GM12878 (cell line): ENCODE data around the gene C1orf141. TPM values are rescaled to one million over a fixed set of nuclear protein-coding genes. Genes with fewer than 3 reads are reported as not detected.

Source experiments
- BHLHE40 ChIP-seq, 2 experiments: fragments of 450-650 bp in 1 of 2; IDR thresholded peaks; 2 replicates each; pipeline ENCODE4 v1.6.1; 2011 to 2017; ENCODE audit warnings: low read depth in 2 of 2, borderline replicate concordance in 1 of 2, improper control_type of control experiment in 1 of 2, low read length in 1 of 2, mild to moderate bottlenecking in 1 of 2
- MYC ChIP-seq: IDR thresholded peaks from 2 replicates; pipeline ENCODE4 v1.6.1; 2011; ENCODE audit warnings: mild to moderate bottlenecking, low read length, moderate library complexity, inconsistent platforms; ENCODE audit not compliant: insufficient read depth, insufficient replicate concordance, insufficient read length, severe bottlenecking
- NFIC ChIP-seq: IDR thresholded peaks from 2 replicates; pipeline ENCODE4 v1.6.1; 2012; ENCODE audit warnings: low read depth, mild to moderate bottlenecking, inconsistent platforms, low read length, moderate library complexity
- RAD21 ChIP-seq: IDR thresholded peaks from 2 replicates; pipeline ENCODE4 v1.6.1; 2011; ENCODE audit warnings: mild to moderate bottlenecking, low read depth, low read length, moderate library complexity; ENCODE audit not compliant: insufficient read depth
- SMAD5 ChIP-seq: IDR thresholded peaks from 2 replicates; pipeline ENCODE4 v1.6.1; 2016; ENCODE audit warnings: antibody characterized with exemption, low read depth
- ZSCAN29 ChIP-seq: fragments of 450-650 bp; IDR thresholded peaks from 2 replicates; pipeline ENCODE4 v1.6.1; 2017; ENCODE audit warnings: mild to moderate bottlenecking, moderate library complexity
- polyA plus RNA-seq, 11 experiments: library from polyadenylated mRNA; depleted of rRNA in 4 of 11; unstranded in 6 of 11; stranded (reverse) in 5 of 11; fragments of >200 nt; fragmentation: Nextera tagmentation in 4 of 11; fragmentation: Illumina TruSeq in 1 of 11; extraction: Ambion mirVana in 4 of 11; extraction: Trizol in 1 of 11; gene quantifications; 1 replicate in 1 of 11; 2 replicates in 10 of 11; pipeline versions ENCODE4 v1.2.1 to v1.2.3, GENCODE V29; 2011 to 2016; ENCODE audit warnings: inconsistent platforms in 2 of 11, missing spikeins in 2 of 11, low read depth in 1 of 11
- total RNA-seq, 4 experiments: library from RNA; depleted of rRNA in 3 of 4; stranded (reverse); fragments of >200 nt in 3 of 4; fragmentation: Illumina TruSeq in 1 of 4; extraction: Trizol in 1 of 4; gene quantifications; 2 replicates each; pipeline versions ENCODE4 v1.2.1 to v1.2.3, GENCODE V29; 2013 to 2021
- TF ChIP-seq, protein P1 (sequence below): IDR thresholded peaks from 2 replicates; pipeline ENCODE4 v1.6.1; 2012; ENCODE audit warnings: low read depth, low read length, improper control_type of control experiment
- TF ChIP-seq, protein P2 (sequence below): fragments of 450-650 bp; IDR thresholded peaks from 2 replicates; pipeline ENCODE4 v1.6.1; 2017; ENCODE audit warnings: mild to moderate bottlenecking, moderate library complexity
- TF ChIP-seq, protein P3 (sequence below): IDR thresholded peaks from 2 replicates; pipeline ENCODE4 v1.6.1; 2012; ENCODE audit warnings: low read depth, low read length, improper control_type of control experiment
- TF ChIP-seq, protein P4 (sequence below): IDR thresholded peaks from 2 replicates; pipeline ENCODE4 v1.6.1; 2011; ENCODE audit warnings: borderline replicate concordance, low read depth, mild to moderate bottlenecking, moderate library complexity, mixed read lengths, low read length; ENCODE audit not compliant: insufficient read depth; ENCODE audit errors: extremely low read length

Gene C1orf141
- total and polyA plus RNA-seq, 10 of the 15 experiments (the other 5 are each of a cell fraction or from before 2014, with no cell fraction given), result not detected

DNA sequence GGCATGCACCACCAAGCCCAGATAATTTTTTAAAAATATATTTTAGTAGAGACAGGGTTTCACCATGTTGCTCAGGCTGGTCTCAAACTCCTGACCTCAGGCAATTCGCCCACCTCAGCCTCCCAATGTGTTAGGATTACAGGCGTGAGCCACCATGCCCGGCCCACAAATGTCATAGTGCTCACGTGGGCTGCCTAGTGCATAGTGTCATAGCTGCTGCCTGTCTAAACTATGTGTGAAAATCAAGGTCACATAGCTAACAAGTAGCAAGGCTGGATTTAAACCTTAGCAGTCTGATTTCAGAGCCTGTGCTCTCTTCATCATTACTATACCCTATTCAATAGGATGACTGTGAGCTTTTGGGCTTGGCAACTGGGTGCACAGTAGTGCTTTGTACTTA lies 10.3 kb downstream of the C1orf141 start (continued):
- TF ChIP-seq, protein P1, sequence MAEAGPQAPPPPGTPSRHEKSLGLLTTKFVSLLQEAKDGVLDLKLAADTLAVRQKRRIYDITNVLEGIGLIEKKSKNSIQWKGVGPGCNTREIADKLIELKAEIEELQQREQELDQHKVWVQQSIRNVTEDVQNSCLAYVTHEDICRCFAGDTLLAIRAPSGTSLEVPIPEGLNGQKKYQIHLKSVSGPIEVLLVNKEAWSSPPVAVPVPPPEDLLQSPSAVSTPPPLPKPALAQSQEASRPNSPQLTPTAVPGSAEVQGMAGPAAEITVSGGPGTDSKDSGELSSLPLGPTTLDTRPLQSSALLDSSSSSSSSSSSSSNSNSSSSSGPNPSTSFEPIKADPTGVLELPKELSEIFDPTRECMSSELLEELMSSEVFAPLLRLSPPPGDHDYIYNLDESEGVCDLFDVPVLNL, result no peak
- no peak for TF ChIP-seq MYC
- TF ChIP-seq, protein P2, sequence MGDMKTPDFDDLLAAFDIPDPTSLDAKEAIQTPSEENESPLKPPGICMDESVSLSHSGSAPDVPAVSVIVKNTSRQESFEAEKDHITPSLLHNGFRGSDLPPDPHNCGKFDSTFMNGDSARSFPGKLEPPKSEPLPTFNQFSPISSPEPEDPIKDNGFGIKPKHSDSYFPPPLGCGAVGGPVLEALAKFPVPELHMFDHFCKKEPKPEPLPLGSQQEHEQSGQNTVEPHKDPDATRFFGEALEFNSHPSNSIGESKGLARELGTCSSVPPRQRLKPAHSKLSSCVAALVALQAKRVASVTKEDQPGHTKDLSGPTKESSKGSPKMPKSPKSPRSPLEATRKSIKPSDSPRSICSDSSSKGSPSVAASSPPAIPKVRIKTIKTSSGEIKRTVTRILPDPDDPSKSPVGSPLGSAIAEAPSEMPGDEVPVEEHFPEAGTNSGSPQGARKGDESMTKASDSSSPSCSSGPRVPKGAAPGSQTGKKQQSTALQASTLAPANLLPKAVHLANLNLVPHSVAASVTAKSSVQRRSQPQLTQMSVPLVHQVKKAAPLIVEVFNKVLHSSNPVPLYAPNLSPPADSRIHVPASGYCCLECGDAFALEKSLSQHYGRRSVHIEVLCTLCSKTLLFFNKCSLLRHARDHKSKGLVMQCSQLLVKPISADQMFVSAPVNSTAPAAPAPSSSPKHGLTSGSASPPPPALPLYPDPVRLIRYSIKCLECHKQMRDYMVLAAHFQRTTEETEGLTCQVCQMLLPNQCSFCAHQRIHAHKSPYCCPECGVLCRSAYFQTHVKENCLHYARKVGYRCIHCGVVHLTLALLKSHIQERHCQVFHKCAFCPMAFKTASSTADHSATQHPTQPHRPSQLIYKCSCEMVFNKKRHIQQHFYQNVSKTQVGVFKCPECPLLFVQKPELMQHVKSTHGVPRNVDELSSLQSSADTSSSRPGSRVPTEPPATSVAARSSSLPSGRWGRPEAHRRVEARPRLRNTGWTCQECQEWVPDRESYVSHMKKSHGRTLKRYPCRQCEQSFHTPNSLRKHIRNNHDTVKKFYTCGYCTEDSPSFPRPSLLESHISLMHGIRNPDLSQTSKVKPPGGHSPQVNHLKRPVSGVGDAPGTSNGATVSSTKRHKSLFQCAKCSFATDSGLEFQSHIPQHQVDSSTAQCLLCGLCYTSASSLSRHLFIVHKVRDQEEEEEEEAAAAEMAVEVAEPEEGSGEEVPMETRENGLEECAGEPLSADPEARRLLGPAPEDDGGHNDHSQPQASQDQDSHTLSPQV, result no peak
- TF ChIP-seq BHLHE40 (IDR thresholded peaks at IDR 0.05; ENCODE audit: borderline replicate concordance in 1 of 2, low read depth in 2 of 2, low read length in 1 of 2), result no peak
- no peak for TF ChIP-seq SMAD5
- no peak for TF ChIP-seq NFIC
- TF ChIP-seq, protein P3, sequence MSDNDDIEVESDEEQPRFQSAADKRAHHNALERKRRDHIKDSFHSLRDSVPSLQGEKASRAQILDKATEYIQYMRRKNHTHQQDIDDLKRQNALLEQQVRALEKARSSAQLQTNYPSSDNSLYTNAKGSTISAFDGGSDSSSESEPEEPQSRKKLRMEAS, result no peak
- no peak for TF ChIP-seq ZSCAN29
- TF ChIP-seq, protein P4, sequence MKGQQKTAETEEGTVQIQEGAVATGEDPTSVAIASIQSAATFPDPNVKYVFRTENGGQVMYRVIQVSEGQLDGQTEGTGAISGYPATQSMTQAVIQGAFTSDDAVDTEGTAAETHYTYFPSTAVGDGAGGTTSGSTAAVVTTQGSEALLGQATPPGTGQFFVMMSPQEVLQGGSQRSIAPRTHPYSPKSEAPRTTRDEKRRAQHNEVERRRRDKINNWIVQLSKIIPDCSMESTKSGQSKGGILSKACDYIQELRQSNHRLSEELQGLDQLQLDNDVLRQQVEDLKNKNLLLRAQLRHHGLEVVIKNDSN, result no peak
- TF ChIP-seq RAD21, result no peak
